HCT116 (cell line): Measurements from ENCODE around the gene TP63. TPM values are rescaled to one million over a fixed set of nuclear protein-coding genes. Genes with fewer than 3 reads are reported as not detected.

Experiments
- ATAC-seq: fragments of 200-7000 bp; cut with Tn5 transposase; 2 replicates; pipeline ENCODE4 v1.9.1; 2020; ENCODE audit warnings: mild to moderate bottlenecking, moderate library complexity
- BruUV-seq: library from RNA; stranded (reverse); fragments of 400-500 nt; replicated peaks from 2 replicates; lab custom pipeline; 2021; lab: Mats Ljungman, UMichigan
- CTCF ChIA-PET: fragments of 300-600 bp; sonication (Branson Sonifier 250); formaldehyde crosslinking; loops from one replicate; lab custom pipeline; 2021; ENCODE audit warnings: antibody characterized with exemption; lab: Charles Lee
- POLR2A ChIA-PET: fragments of 300-600, 350-600 bp; sonication (Branson Sonifier 250); formaldehyde crosslinking; loops from one replicate; lab custom pipeline; 2021; ENCODE audit warnings: antibody characterized with exemption; lab: Charles Lee
- RAD21 ChIA-PET, 2 experiments: fragments of 300-600 bp; sonication (Branson Sonifier 250); formaldehyde crosslinking; loops; one replicate each; lab custom pipeline; 2023; ENCODE audit warnings: low total read pairs in 2 of 2; ENCODE audit not compliant: uncharacterized antibody in 2 of 2, unreplicated experiment in 2 of 2, low non-redundant PET in 1 of 2; lab: Charles Lee
- DNase-seq: peaks from one replicate; pipeline ENCODE4 v3.0.0-alpha.2; 2010; ENCODE audit warnings: low read depth, low spot score
- H2AFZ ChIP-seq: fragments of 200-600 bp; shearing (Covaris generic), sonication (generic); 2 replicates; pipeline ENCODE4 v1.6.1; 2017; ENCODE audit warnings: low read depth, mixed run types, mixed read lengths, antibody characterized with exemption, low read length; ENCODE audit not compliant: poor library complexity, severe bottlenecking
- H3K27ac ChIP-seq: 2 replicates; pipeline ENCODE4 v1.5.1; 2012; ENCODE audit warnings: low read depth, low read length
- H3K27me3 ChIP-seq: fragments of 200-600 bp; sonication (generic); 2 replicates; pipeline ENCODE4 v1.6.1; 2016; ENCODE audit warnings: mixed run types, low read length, mixed read lengths; ENCODE audit not compliant: insufficient read depth
- H3K36me3 ChIP-seq, 2 experiments: fragments of 200-500 bp in 1 of 2; fragments of 200-600 bp in 1 of 2; sonication (Bioruptor generic) in 1 of 2; sonication (generic) in 1 of 2; 2 replicates each; pipeline versions ENCODE4 v1.5.1 to v1.6.1; 2014 to 2016; ENCODE audit warnings: low read length in 2 of 2, inconsistent platforms in 1 of 2, mixed read lengths in 1 of 2, mixed run types in 1 of 2; ENCODE audit not compliant: insufficient read depth in 2 of 2, control insufficient read depth in 1 of 2
- H3K4me1 ChIP-seq, 2 experiments: fragments of 200-600 bp in 1 of 2; sonication (generic) in 1 of 2; 2 replicates each; pipeline versions ENCODE4 v1.5.1 to v1.6.1; 2012 to 2017; ENCODE audit warnings: low read length in 2 of 2, inconsistent platforms in 1 of 2, mild to moderate bottlenecking in 1 of 2, mixed read lengths in 1 of 2, mixed run types in 1 of 2, moderate library complexity in 1 of 2; ENCODE audit not compliant: insufficient read depth in 2 of 2, control insufficient read depth in 1 of 2
- H3K4me2 ChIP-seq: fragments of 200-600 bp; sonication (generic); 2 replicates; pipeline ENCODE4 v1.6.1; 2017; ENCODE audit warnings: mixed run types, low read length, mixed read lengths
- H3K4me3 ChIP-seq, 2 experiments: fragments of 200-600 bp in 1 of 2; sonication (generic) in 1 of 2; replicated peaks in 1 of 2; 2 replicates each; pipeline ENCODE4 v1.5.1; 2011 to 2016; ENCODE audit warnings: low read length in 2 of 2, control low read depth in 1 of 2, low read depth in 1 of 2, mild to moderate bottlenecking in 1 of 2, mixed read lengths in 1 of 2, mixed run types in 1 of 2
- H3K79me2 ChIP-seq: fragments of 200-600 bp; sonication (generic); 2 replicates; pipeline ENCODE4 v1.6.1; 2017; ENCODE audit warnings: mild to moderate bottlenecking, mixed run types, low read length, moderate library complexity, mixed read lengths; ENCODE audit not compliant: insufficient read depth
- H3K9ac ChIP-seq: fragments of 200-600 bp; sonication (generic); 2 replicates; pipeline ENCODE4 v1.6.1; 2016; ENCODE audit warnings: low read length, mixed read lengths
- H3K9me2 ChIP-seq: fragments of 200-600 bp; sonication (generic), shearing (Covaris generic); 2 replicates; pipeline ENCODE4 v1.6.1; 2017; ENCODE audit warnings: mixed run types, mild to moderate bottlenecking, moderate library complexity; ENCODE audit not compliant: insufficient read depth
- H3K9me3 ChIP-seq, 2 experiments: fragments of 200-500 bp in 1 of 2; fragments of 200-600 bp in 1 of 2; sonication (Bioruptor generic) in 1 of 2; sonication (generic) in 1 of 2; 2 replicates each; pipeline ENCODE4 v1.6.1; 2014 to 2017; ENCODE audit warnings: low read length in 2 of 2, mixed read lengths in 2 of 2, inconsistent platforms in 1 of 2, low read depth in 1 of 2, mild to moderate bottlenecking in 1 of 2, mixed run types in 1 of 2, moderate library complexity in 1 of 2; ENCODE audit not compliant: control insufficient read depth in 1 of 2, insufficient read depth in 1 of 2
- H4K20me1 ChIP-seq: fragments of 200-600 bp; sonication (generic), shearing (Covaris generic); 2 replicates; pipeline ENCODE4 v1.6.1; 2017; ENCODE audit warnings: mixed run types, mild to moderate bottlenecking, moderate library complexity; ENCODE audit not compliant: insufficient read depth
- CEBPB ChIP-seq: IDR thresholded peaks from 2 replicates; pipeline ENCODE4 v1.6.1; 2012; ENCODE audit warnings: low read depth
- ELF1 ChIP-seq: IDR thresholded peaks from 2 replicates; pipeline ENCODE4 v1.6.1; 2012; ENCODE audit warnings: low read depth, borderline replicate concordance
- FOSL1 ChIP-seq: IDR thresholded peaks from 2 replicates; pipeline ENCODE4 v1.6.1; 2012; ENCODE audit warnings: low read depth
- JUND ChIP-seq: IDR thresholded peaks from 2 replicates; pipeline ENCODE4 v1.6.1; 2012
- POLR2A ChIP-seq: IDR thresholded peaks from 2 replicates; pipeline ENCODE4 v1.7.0; 2011; ENCODE audit warnings: borderline replicate concordance; ENCODE audit not compliant: insufficient read depth, insufficient read length; ENCODE audit errors: extremely low read depth
- RAD21 ChIP-seq: IDR thresholded peaks from 2 replicates; pipeline ENCODE4 v1.6.1; 2012; ENCODE audit warnings: low read depth, mild to moderate bottlenecking
- SP1 ChIP-seq: IDR thresholded peaks from 2 replicates; pipeline ENCODE4 v1.6.1; 2012; ENCODE audit warnings: low read depth
- SRF ChIP-seq: IDR thresholded peaks from 2 replicates; pipeline ENCODE4 v1.6.1; 2012; ENCODE audit warnings: low read depth
- TCF7L2 ChIP-seq: IDR thresholded peaks from 2 replicates; pipeline ENCODE4 v1.7.0; 2011; ENCODE audit warnings: borderline replicate concordance, inconsistent platforms; ENCODE audit not compliant: insufficient read depth, insufficient read length; ENCODE audit errors: extremely low read depth
- ZFX ChIP-seq: fragments of 450-650 bp; IDR thresholded peaks from 2 replicates; pipeline ENCODE4 v1.6.1; 2017
- intact Hi-C: fragments of 100-400 bp; cut with micrococcal nuclease; formaldehyde crosslinking; loops from 2 replicates; pipeline ENCODE4 v1.10.0; 2022
- total RNA-seq: library from RNA; stranded (reverse); gene quantifications from one replicate; pipeline ENCODE4 v1.2.1, GENCODE V29; 2021; ENCODE audit not compliant: unreplicated experiment
- TF ChIP-seq, protein P1 (sequence below): IDR thresholded peaks from 2 replicates; pipeline ENCODE4 v1.6.1; 2012
- TF ChIP-seq, protein P2 (sequence below): IDR thresholded peaks from 2 replicates; pipeline ENCODE4 v1.6.1; 2012
- TF ChIP-seq, protein P3 (sequence below), 3 experiments: fragments of 200-600 bp in 1 of 3; sonication (generic) in 1 of 3; IDR thresholded peaks in 2 of 3; conservative IDR thresholded peaks in 1 of 3; 2 replicates each; pipeline ENCODE4 v1.5.1; 2012 to 2017; ENCODE audit warnings: low read depth in 2 of 3, low read length in 2 of 3, antibody characterized with exemption in 1 of 3, borderline replicate concordance in 1 of 3, control low read depth in 1 of 3, mild to moderate bottlenecking in 1 of 3, mixed read lengths in 1 of 3, mixed run types in 1 of 3, moderate library complexity in 1 of 3; ENCODE audit not compliant: insufficient read depth in 1 of 3

Gene TP63
- total RNA-seq, 1 experiment from 2014 or later: not detected

DNA sequence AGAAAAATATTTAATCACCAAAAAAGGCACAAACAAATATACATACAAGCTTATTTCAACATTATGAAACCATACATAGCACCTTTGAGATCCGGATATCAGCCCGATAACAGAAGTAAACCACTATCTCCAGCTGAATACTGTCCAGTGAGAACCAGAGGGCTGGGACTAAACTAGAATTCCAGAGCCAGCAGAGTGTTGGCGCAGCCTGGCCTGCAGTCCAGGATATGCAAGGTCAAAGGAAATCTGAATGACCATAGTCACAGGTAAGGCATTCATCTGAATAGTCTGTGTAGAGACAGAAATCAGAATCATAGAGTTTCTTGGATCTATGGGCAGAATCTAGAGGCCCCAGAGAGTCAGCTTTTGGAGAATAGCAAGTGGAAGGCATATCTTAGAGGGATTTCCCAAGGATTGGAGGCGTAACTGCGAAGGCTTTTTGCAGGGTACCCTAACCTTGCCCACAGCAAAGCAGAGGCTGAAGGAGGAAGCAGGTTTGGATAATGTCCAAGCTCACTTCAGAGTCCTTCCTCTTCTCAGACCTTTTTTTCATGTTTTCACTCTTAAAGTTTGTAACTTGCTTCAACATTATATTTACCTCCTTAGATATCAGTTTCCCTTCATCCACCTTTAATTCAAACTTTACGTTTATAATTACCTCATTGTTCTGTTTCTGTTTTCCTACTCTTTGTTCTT lies 32.5 kb upstream of the TP63 start:
- BruUV-seq: no TSS peak
- no peak overlapping the region for H3K4me3 ChIP-seq
- no peak overlapping the region for H3K27ac ChIP-seq
- ATAC-seq (no peak), DNase-seq (no peak)
- H3K4me2 ChIP-seq: no peak overlapping the region
- no peaks in the 10 kb centered on the region for H3K27me3 ChIP-seq
- CTCF ChIA-PET: no interaction called here
- POLR2A ChIA-PET: no interaction called here
- no peaks in the 10 kb centered on the region for H3K36me3 ChIP-seq
- H4K20me1 ChIP-seq: no peaks in the 10 kb centered on the region
- H3K9ac ChIP-seq: no peak overlapping the region
- intact Hi-C loops: no loop called here
- TF ChIP-seq, protein P1, sequence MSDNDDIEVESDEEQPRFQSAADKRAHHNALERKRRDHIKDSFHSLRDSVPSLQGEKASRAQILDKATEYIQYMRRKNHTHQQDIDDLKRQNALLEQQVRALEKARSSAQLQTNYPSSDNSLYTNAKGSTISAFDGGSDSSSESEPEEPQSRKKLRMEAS: no peak
- TF ChIP-seq SRF (no peak), SP1 (no peak), TCF7L2 (no peak)
- TF ChIP-seq, protein P2, sequence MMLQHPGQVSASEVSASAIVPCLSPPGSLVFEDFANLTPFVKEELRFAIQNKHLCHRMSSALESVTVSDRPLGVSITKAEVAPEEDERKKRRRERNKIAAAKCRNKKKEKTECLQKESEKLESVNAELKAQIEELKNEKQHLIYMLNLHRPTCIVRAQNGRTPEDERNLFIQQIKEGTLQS: no peak
- RAD21 ChIA-PET: no interaction called here
- H3K4me1 ChIP-seq: no peaks in the 10 kb centered on the region
- H2AFZ ChIP-seq: no peak overlapping the region
- no peaks in the 10 kb centered on the region for H3K79me2 ChIP-seq
- H3K9me3 ChIP-seq: no peaks in the 10 kb centered on the region
- no peaks in the 10 kb centered on the region for H3K9me2 ChIP-seq

DNA sequence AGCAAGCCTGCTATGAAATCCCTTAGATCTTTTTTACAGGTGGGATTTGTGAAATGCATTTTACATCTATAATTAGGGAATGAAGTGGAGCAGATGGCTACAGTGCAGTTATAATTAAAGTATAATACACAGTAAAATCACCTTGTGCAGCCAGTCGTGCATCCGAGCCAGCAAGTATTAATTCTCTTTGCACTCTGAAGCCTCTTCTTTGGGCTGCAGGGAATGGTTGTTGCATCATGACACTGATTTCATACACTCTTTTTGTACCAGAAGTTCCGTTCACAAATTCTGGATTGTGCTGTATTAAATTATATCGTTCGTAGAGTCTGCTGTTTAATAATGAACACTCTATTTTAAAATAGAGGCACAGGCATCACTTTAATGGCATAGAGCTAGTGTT lies 28.7 kb upstream of the TP63 start:
- no peaks in the 10 kb centered on the region for H3K36me3 ChIP-seq
- CTCF ChIA-PET: no interaction called here
- DNase-seq (no peak), ATAC-seq (no peak)
- RAD21 ChIA-PET: no interaction called here
- no peaks in the 10 kb centered on the region for H3K9me3 ChIP-seq
- no peak overlapping the region for H3K4me3 ChIP-seq
- BruUV-seq: no TSS peak
- H3K27me3 ChIP-seq: no peaks in the 10 kb centered on the region
- no peak overlapping the region for H3K9ac ChIP-seq
- H3K4me2 ChIP-seq: no peak overlapping the region
- H3K27ac ChIP-seq: no peak overlapping the region
- POLR2A ChIA-PET: no interaction called here
- intact Hi-C loops: no loop called here
- H2AFZ ChIP-seq: no peak overlapping the region
- no peaks in the 10 kb centered on the region for H3K4me1 ChIP-seq
- no peaks in the 10 kb centered on the region for H3K79me2 ChIP-seq
- H3K9me2 ChIP-seq: no peaks in the 10 kb centered on the region
- no peaks in the 10 kb centered on the region for H4K20me1 ChIP-seq
- TF ChIP-seq, protein P3, sequence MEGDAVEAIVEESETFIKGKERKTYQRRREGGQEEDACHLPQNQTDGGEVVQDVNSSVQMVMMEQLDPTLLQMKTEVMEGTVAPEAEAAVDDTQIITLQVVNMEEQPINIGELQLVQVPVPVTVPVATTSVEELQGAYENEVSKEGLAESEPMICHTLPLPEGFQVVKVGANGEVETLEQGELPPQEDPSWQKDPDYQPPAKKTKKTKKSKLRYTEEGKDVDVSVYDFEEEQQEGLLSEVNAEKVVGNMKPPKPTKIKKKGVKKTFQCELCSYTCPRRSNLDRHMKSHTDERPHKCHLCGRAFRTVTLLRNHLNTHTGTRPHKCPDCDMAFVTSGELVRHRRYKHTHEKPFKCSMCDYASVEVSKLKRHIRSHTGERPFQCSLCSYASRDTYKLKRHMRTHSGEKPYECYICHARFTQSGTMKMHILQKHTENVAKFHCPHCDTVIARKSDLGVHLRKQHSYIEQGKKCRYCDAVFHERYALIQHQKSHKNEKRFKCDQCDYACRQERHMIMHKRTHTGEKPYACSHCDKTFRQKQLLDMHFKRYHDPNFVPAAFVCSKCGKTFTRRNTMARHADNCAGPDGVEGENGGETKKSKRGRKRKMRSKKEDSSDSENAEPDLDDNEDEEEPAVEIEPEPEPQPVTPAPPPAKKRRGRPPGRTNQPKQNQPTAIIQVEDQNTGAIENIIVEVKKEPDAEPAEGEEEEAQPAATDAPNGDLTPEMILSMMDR (IDR thresholded peaks at IDR 0.05 in 2 of 3, conservative IDR thresholded peaks at IDR 0.05 in 1 of 3; ENCODE audit: borderline replicate concordance in 1 of 3, insufficient read depth in 1 of 3, low read depth in 2 of 3, low read length in 2 of 3): no peak
- TF ChIP-seq RAD21: no peak
- TF ChIP-seq ZFX: no peak
- TF ChIP-seq TCF7L2: no peak
- TF ChIP-seq SRF: no peak
- no peak for TF ChIP-seq ELF1
- TF ChIP-seq JUND: no peak
- TF ChIP-seq, protein P1: no peak
- no peak for TF ChIP-seq POLR2A
- TF ChIP-seq FOSL1: no peak
- TF ChIP-seq CEBPB: no peak
- TF ChIP-seq, protein P2: no peak
